HL-60 (cell line): ENCODE results near the gene COASY.

Source experiments
- CTCF ChIP-seq: IDR thresholded peaks from one replicate; pipeline ENCODE4 v1.5.1; 2011; ENCODE audit warnings: low read length, control low read depth, inconsistent platforms; ENCODE audit not compliant: insufficient read depth
- GABPA ChIP-seq: IDR thresholded peaks from 2 replicates; pipeline ENCODE4 v1.6.1; 2012; ENCODE audit warnings: low read depth
- POLR2AphosphoS5 ChIP-seq: IDR thresholded peaks from 2 replicates; pipeline ENCODE4 v1.6.1; 2012; ENCODE audit warnings: low read depth
- SPI1 ChIP-seq: IDR thresholded peaks from 2 replicates; pipeline ENCODE4 v1.6.1; 2012; ENCODE audit warnings: low read depth, mild to moderate bottlenecking, borderline replicate concordance
- TF ChIP-seq, protein P1 (sequence below): IDR thresholded peaks from 2 replicates; pipeline ENCODE4 v1.6.1; 2012; ENCODE audit warnings: low read depth; ENCODE audit not compliant: insufficient replicate concordance

GRCh38 chr17:42561897-42562387 is at the start of gene COASY:
- TF ChIP-seq CTCF, result no peak
- peak; percentile 80 for TF ChIP-seq POLR2AphosphoS5
- TF ChIP-seq, protein P1, sequence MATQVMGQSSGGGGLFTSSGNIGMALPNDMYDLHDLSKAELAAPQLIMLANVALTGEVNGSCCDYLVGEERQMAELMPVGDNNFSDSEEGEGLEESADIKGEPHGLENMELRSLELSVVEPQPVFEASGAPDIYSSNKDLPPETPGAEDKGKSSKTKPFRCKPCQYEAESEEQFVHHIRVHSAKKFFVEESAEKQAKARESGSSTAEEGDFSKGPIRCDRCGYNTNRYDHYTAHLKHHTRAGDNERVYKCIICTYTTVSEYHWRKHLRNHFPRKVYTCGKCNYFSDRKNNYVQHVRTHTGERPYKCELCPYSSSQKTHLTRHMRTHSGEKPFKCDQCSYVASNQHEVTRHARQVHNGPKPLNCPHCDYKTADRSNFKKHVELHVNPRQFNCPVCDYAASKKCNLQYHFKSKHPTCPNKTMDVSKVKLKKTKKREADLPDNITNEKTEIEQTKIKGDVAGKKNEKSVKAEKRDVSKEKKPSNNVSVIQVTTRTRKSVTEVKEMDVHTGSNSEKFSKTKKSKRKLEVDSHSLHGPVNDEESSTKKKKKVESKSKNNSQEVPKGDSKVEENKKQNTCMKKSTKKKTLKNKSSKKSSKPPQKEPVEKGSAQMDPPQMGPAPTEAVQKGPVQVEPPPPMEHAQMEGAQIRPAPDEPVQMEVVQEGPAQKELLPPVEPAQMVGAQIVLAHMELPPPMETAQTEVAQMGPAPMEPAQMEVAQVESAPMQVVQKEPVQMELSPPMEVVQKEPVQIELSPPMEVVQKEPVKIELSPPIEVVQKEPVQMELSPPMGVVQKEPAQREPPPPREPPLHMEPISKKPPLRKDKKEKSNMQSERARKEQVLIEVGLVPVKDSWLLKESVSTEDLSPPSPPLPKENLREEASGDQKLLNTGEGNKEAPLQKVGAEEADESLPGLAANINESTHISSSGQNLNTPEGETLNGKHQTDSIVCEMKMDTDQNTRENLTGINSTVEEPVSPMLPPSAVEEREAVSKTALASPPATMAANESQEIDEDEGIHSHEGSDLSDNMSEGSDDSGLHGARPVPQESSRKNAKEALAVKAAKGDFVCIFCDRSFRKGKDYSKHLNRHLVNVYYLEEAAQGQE, result peak; percentile 55
- no peak for TF ChIP-seq SPI1
- TF ChIP-seq GABPA, result peak; percentile 84
